ENCODE results near the gene FNIP1. TPM values are rescaled to one million over a fixed set of nuclear protein-coding genes. Genes with fewer than 3 reads are reported as not detected.

Gene FNIP1
- total and polyA plus RNA-seq, 2 of the 13 experiments (the other 11 are each of a cell fraction or from before 2014, with no cell fraction given), result 10.9 to 29.3 TPM

DNA sequence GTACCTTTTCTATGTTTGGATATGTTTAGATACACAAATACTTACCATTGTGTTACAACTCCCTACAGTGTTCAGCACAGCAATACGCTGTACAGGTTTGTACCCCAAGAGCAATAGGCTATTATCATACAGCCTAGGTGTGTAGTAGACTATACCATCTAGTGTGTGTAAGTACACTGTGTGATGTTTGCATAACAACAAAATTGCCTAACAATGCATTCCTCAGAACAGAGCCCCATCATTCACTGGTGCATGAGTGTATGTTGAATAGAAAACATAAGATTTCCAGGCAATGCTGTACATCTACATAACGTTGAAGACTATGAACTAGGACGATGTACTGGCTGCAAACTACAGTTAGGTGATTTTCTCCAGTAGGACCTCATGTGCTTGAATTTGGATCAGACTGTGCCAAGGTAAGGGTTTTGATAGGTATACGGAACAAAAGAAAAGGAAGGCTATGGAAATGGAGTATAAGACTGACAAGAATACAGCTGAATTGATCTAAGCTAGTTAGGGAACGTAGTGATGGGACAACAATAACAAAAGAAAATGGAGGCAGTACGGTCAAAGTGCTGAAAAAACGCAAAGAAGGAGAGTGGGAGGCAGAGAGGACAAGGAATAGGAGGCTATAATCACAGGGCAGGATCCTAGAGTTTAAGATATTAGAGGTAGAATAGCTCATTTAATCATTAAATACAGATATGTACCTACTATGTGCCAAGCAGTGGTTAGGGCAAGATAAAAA lies 46.9 kb downstream of the FNIP1 start (continued):
- TF ChIP-seq TEF (CRISPR knock-in tag; IDR thresholded peaks at IDR 0.05) (no peak), FOXP1 (IDR thresholded peaks at IDR 0.05) (no peak), FOXP1 (CRISPR knock-in tag; IDR thresholded peaks at IDR 0.05) (peak; percentile 11; the same call in 1 of the 2 replicates), TAF15 (IDR thresholded peaks at IDR 0.05; ENCODE audit: low read depth, low read length, poor library complexity, severe bottlenecking) (no peak), CBFB (CRISPR knock-in tag; IDR thresholded peaks at IDR 0.05) (no peak), ZNF607 (CRISPR knock-in tag; IDR thresholded peaks at IDR 0.05; ENCODE audit: borderline replicate concordance) (no peak), HMG20A (CRISPR knock-in tag; IDR thresholded peaks at IDR 0.05; ENCODE audit: borderline replicate concordance) (no peak), PHF8 (CRISPR knock-in tag; IDR thresholded peaks at IDR 0.05) (no peak), GABPA (IDR thresholded peaks at IDR 0.05; ENCODE audit: low read depth, low read length) (no peak), GABPA (CRISPR knock-in tag; IDR thresholded peaks at IDR 0.05; ENCODE audit: low read depth) (no peak), ZNF33A (CRISPR knock-in tag; IDR thresholded peaks at IDR 0.05; ENCODE audit: borderline replicate concordance) (no peak), ZNF337 (CRISPR knock-in tag; IDR thresholded peaks at IDR 0.05; ENCODE audit: borderline replicate concordance, low read depth) (no peak), MLLT10 (CRISPR knock-in tag; IDR thresholded peaks at IDR 0.05) (no peak), IRF2 (CRISPR knock-in tag; IDR thresholded peaks at IDR 0.05) (no peak), CEBPG (CRISPR knock-in tag; IDR thresholded peaks at IDR 0.05) (0 out of 2 replicates have a peak, but pooled peaks have one; percentile 43), KLF13 (CRISPR knock-in tag; IDR thresholded peaks at IDR 0.05) (no peak), SRY (CRISPR knock-in tag; IDR thresholded peaks at IDR 0.05) (no peak), GMEB2 (CRISPR knock-in tag; IDR thresholded peaks at IDR 0.05; ENCODE audit: low read depth) (no peak), TBP (CRISPR knock-in tag; IDR thresholded peaks at IDR 0.05) (no peak), KLF15 (CRISPR knock-in tag; IDR thresholded peaks at IDR 0.05; ENCODE audit: borderline replicate concordance) (no peak), ZNF749 (CRISPR knock-in tag; IDR thresholded peaks at IDR 0.05; ENCODE audit: borderline replicate concordance) (no peak), ZNF775 (CRISPR knock-in tag; IDR thresholded peaks at IDR 0.05; ENCODE audit: borderline replicate concordance) (no peak), PAWR (CRISPR knock-in tag; IDR thresholded peaks at IDR 0.05; ENCODE audit: borderline replicate concordance) (no peak), SOX5 (CRISPR knock-in tag; IDR thresholded peaks at IDR 0.05; ENCODE audit: borderline replicate concordance) (peak; percentile 56; the same call in 1 of the 2 replicates), CREB1 (IDR thresholded peaks at IDR 0.05) (no peak), CREB1 (CRISPR knock-in tag; IDR thresholded peaks at IDR 0.05) (no peak), PCBP2 (optimal IDR thresholded peaks at IDR 0.05; ENCODE audit: low read depth, low read length, poor library complexity, severe bottlenecking) (no peak), ATM (IDR thresholded peaks at IDR 0.05; ENCODE audit: borderline replicate concordance) (no peak)
- TF ChIP-seq, protein P1, sequence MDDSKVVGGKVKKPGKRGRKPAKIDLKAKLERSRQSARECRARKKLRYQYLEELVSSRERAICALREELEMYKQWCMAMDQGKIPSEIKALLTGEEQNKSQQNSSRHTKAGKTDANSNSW (CRISPR knock-in tag; IDR thresholded peaks at IDR 0.05; ENCODE audit: borderline replicate concordance), result no peak
- TF ChIP-seq, protein P2, sequence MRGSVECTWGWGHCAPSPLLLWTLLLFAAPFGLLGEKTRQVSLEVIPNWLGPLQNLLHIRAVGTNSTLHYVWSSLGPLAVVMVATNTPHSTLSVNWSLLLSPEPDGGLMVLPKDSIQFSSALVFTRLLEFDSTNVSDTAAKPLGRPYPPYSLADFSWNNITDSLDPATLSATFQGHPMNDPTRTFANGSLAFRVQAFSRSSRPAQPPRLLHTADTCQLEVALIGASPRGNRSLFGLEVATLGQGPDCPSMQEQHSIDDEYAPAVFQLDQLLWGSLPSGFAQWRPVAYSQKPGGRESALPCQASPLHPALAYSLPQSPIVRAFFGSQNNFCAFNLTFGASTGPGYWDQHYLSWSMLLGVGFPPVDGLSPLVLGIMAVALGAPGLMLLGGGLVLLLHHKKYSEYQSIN (CRISPR knock-in tag; IDR thresholded peaks at IDR 0.05; ENCODE audit: borderline replicate concordance), result no peak

Data from HepG2 (cell line).